Calu3 (cell line): ENCODE results near the gene CHRND. TPM values are rescaled to one million over a fixed set of nuclear protein-coding genes. Genes with fewer than 3 reads are reported as not detected.

Source experiments
- BruUV-seq: library from RNA; stranded (reverse); fragments of 400-500 nt; replicated peaks from 2 replicates; lab custom pipeline; 2021; lab: Mats Ljungman, UMichigan
- CTCF ChIA-PET: fragments of 300-600 bp; sonication (Branson Sonifier 250); formaldehyde crosslinking; loops from one replicate; lab custom pipeline; 2022; ENCODE audit warnings: antibody characterized with exemption; lab: Charles Lee
- DNase-seq: peaks from one replicate; pipeline ENCODE4 v3.0.0; 2022
- H3K27ac Mint-ChIP-seq: one replicate; pipeline ENCODE4 v1.8.0; 2022; ENCODE audit warnings: mixed read lengths; ENCODE audit not compliant: unreplicated experiment
- H3K27me3 Mint-ChIP-seq: one replicate; pipeline ENCODE4 v1.8.0; 2022; ENCODE audit warnings: mixed read lengths; ENCODE audit not compliant: unreplicated experiment
- H3K36me3 Mint-ChIP-seq: one replicate; pipeline ENCODE4 v1.8.0; 2022; ENCODE audit warnings: mild to moderate bottlenecking, moderate library complexity, mixed read lengths; ENCODE audit not compliant: insufficient read depth, unreplicated experiment
- H3K4me1 Mint-ChIP-seq: one replicate; pipeline ENCODE4 v1.8.0; 2022; ENCODE audit warnings: mild to moderate bottlenecking, low read depth, mixed read lengths; ENCODE audit not compliant: unreplicated experiment
- H3K4me3 Mint-ChIP-seq: one replicate; pipeline ENCODE4 v1.8.0; 2022; ENCODE audit warnings: mild to moderate bottlenecking, low read depth, moderate library complexity, mixed read lengths; ENCODE audit not compliant: unreplicated experiment
- H3K9me3 Mint-ChIP-seq: one replicate; pipeline ENCODE4 v1.8.0; 2022; ENCODE audit warnings: low read depth, mixed read lengths; ENCODE audit not compliant: unreplicated experiment
- intact Hi-C: fragments of 100-400 bp; cut with micrococcal nuclease; formaldehyde crosslinking; loops from one replicate; pipeline ENCODE4 v1.10.0; 2022; ENCODE audit not compliant: unreplicated experiment
- total RNA-seq: library from RNA; stranded (reverse); gene quantifications from 2 replicates; pipeline ENCODE4 v1.2.3, GENCODE V29; 2022
- TF ChIP-seq, protein P1 (sequence below): fragments of 200-600 bp; IDR thresholded peaks from one replicate; pipeline ENCODE4 v1.8.0; 2022; ENCODE audit warnings: antibody characterized with exemption; ENCODE audit not compliant: unreplicated experiment

The CHRND gene
- total RNA-seq, 1 experiment from 2014 or later, result not detected

DNA sequence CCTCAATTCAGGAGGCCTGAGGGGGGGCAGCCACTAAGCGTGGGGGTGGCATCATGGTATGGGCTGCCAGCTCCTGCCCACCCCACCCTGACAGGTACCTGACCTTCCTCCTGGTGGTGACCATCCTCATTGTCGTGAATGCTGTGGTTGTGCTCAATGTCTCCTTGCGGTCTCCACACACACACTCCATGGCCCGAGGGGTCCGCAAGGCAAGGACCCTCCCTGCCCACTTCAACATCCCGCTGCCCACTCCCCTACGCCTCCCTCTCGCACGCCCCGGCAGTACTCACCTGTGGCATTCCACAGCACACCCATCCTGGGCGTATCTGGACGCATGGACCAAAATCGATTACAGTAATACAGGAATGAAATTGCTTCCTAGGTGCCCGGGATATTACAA is 17.5 kb downstream of the CHRND start:
- no peak for DNase-seq
- intact Hi-C loops, result no loop called here
- peaks cover 28% of the 10 kb centered on the region for H3K36me3 Mint-ChIP-seq
- no TSS peak for BruUV-seq
- CTCF ChIA-PET, result no interaction called here
- peaks cover 5% of the 10 kb centered on the region for H3K4me1 Mint-ChIP-seq
- no peak overlapping the region for H3K27ac Mint-ChIP-seq
- TF ChIP-seq, protein P1, sequence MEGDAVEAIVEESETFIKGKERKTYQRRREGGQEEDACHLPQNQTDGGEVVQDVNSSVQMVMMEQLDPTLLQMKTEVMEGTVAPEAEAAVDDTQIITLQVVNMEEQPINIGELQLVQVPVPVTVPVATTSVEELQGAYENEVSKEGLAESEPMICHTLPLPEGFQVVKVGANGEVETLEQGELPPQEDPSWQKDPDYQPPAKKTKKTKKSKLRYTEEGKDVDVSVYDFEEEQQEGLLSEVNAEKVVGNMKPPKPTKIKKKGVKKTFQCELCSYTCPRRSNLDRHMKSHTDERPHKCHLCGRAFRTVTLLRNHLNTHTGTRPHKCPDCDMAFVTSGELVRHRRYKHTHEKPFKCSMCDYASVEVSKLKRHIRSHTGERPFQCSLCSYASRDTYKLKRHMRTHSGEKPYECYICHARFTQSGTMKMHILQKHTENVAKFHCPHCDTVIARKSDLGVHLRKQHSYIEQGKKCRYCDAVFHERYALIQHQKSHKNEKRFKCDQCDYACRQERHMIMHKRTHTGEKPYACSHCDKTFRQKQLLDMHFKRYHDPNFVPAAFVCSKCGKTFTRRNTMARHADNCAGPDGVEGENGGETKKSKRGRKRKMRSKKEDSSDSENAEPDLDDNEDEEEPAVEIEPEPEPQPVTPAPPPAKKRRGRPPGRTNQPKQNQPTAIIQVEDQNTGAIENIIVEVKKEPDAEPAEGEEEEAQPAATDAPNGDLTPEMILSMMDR, result no peak
- peaks cover 10% of the 10 kb centered on the region for H3K27me3 Mint-ChIP-seq
- no peak overlapping the region for H3K4me3 Mint-ChIP-seq
- H3K9me3 Mint-ChIP-seq, result peaks cover 1% of the 10 kb centered on the region

DNA sequence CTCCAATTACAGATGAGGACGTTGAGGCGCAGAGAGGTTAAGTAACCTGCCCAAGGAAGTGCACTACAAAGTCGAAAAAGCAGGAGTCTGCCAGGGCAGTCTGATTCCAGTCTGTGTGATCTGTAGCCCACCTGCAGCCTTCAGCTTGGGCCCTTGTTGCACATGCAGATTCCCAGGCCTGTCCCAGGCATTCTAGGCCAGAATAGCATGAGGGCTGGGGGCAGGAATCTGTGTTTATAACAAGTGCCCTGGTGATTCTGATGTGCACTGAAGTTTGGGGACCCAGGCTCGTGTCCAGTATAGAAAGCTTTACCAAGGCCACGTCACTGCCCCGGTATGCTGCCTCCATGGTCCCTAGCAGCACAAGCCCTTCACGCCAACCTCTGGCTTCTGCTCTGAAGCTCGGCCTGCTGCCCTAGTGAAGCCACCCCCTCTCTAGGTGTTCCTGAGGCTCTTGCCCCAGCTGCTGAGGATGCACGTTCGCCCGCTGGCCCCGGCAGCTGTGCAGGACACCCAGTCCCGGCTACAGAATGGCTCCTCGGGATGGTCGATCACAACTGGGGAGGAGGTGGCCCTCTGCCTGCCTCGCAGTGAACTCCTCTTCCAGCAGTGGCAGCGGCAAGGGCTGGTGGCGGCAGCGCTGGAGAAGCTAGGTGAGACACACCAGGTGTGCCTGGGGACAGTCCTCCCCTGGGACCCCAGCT is 18.1 kb downstream of the CHRND start:
- DNase-seq, result no peak
- H3K4me3 Mint-ChIP-seq, result no peak overlapping the region
- H3K9me3 Mint-ChIP-seq, result peaks cover 2% of the 10 kb centered on the region
- H3K27me3 Mint-ChIP-seq, result peaks cover 5% of the 10 kb centered on the region
- peaks cover 11% of the 10 kb centered on the region for H3K4me1 Mint-ChIP-seq
- H3K36me3 Mint-ChIP-seq, result peaks cover 30% of the 10 kb centered on the region
- BruUV-seq, result no TSS peak
- intact Hi-C loops, result no loop called here
- TF ChIP-seq, protein P1, result no peak
- H3K27ac Mint-ChIP-seq, result no peak overlapping the region
- CTCF ChIA-PET, result no interaction called here

DNA sequence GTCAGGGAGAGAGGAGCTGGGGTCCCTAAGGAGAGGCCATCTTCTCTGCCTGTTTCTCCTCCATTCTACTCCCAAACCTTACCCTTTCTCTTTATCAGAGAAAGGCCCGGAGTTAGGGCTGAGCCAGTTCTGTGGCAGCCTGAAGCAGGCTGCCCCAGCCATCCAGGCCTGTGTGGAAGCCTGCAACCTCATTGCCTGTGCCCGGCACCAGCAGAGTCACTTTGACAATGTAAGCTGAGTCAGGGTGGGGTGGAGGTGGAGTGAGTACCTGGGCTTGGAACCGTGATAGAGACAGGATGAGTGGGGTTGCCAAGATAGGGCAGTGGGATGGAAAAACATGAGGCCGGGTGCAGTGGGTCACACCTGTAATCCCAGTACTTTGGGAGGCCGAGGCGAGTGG is 18.7 kb downstream of the CHRND start:
- BruUV-seq, result no TSS peak
- no peak overlapping the region for H3K4me3 Mint-ChIP-seq
- H3K9me3 Mint-ChIP-seq, result peaks cover 2% of the 10 kb centered on the region
- intact Hi-C loops, result no loop called here
- H3K27ac Mint-ChIP-seq, result no peak overlapping the region
- CTCF ChIA-PET, result no interaction called here
- TF ChIP-seq, protein P1, result no peak
- no peaks in the 10 kb centered on the region for H3K27me3 Mint-ChIP-seq
- H3K36me3 Mint-ChIP-seq, result peaks cover 32% of the 10 kb centered on the region
- DNase-seq, result no peak
- peaks cover 17% of the 10 kb centered on the region for H3K4me1 Mint-ChIP-seq

GRCh38 chr2:232545511-232546375 is 19.8 kb downstream of the CHRND start:
- Mint-ChIP-seq H3K4me3 (no peak overlapping the region), H3K27me3 (no peaks in the 10 kb centered on the region), H3K4me1 (peaks cover 19% of the 10 kb centered on the region), H3K9me3 (peaks cover 2% of the 10 kb centered on the region), H3K27ac (no peak overlapping the region), H3K36me3 (peaks cover 33% of the 10 kb centered on the region)
- intact Hi-C loops, result no loop called here
- DNase-seq, result no peak
- CTCF ChIA-PET, result interaction anchor here (0.6 kb wide), 1 partner anchor 15 kb away, joined by 5 read pairs; no protein-coding TSS in a partner anchor
- no TSS peak for BruUV-seq
- TF ChIP-seq, protein P1, result no peak
